H1 (cell line): Measurements from ENCODE around the gene KCTD2. TPM values are rescaled to one million over a fixed set of nuclear protein-coding genes. Genes with fewer than 3 reads are reported as not detected.

ENCODE experiments used
- CTCF ChIA-PET: fragments of 300-600 bp; sonication (Branson Sonifier 250); formaldehyde crosslinking; loops from one replicate; lab custom pipeline; 2021; ENCODE audit not compliant: partially characterized antibody; lab: Charles Lee
- POLR2A ChIA-PET: fragments of 300-600 bp; sonication (Branson Sonifier 250); formaldehyde crosslinking; loops from one replicate; lab custom pipeline; 2021; ENCODE audit warnings: inconsistent platforms; ENCODE audit not compliant: partially characterized antibody; lab: Charles Lee
- DNase-seq, 2 experiments: peaks; one replicate each; pipeline versions ENCODE4 v3.0.0 to v3.0.0-alpha.2; 2010 to 2022; ENCODE audit warnings: low spot score in 2 of 2, low read depth in 1 of 2, mixed read lengths in 1 of 2
- FAIRE-seq: peaks from 2 replicates; lab custom pipeline; 2011; peaks lifted over from hg19 to GRCh38; lab: Jason Lieb, UNC
- H2AFZ ChIP-seq: 2 replicates; pipeline ENCODE4 v1.8.1; 2012; ENCODE audit warnings: low read length, inconsistent platforms
- H2AK5ac ChIP-seq: 2 replicates; pipeline ENCODE4 v1.6.1; 2013; ENCODE audit warnings: low read depth, low read length
- H2BK120ac ChIP-seq: replicated peaks from 2 replicates; pipeline ENCODE3; 2013; ENCODE audit warnings: low read depth, low read length, inconsistent platforms
- H2BK12ac ChIP-seq: 2 replicates; pipeline ENCODE4 v1.6.1; 2013; ENCODE audit warnings: low read depth, low read length
- H2BK15ac ChIP-seq: 2 replicates; pipeline ENCODE4 v1.6.1; 2013; ENCODE audit warnings: low read length
- H2BK20ac ChIP-seq: 2 replicates; pipeline ENCODE4 v1.6.1; 2013; ENCODE audit warnings: low read length
- H2BK5ac ChIP-seq: 2 replicates; pipeline ENCODE4 v1.6.1; 2013; ENCODE audit warnings: low read depth, low read length
- H3K14ac ChIP-seq: 2 replicates; pipeline ENCODE4 v1.6.1; 2013; ENCODE audit warnings: inconsistent platforms; ENCODE audit not compliant: insufficient read length
- H3K18ac ChIP-seq: 2 replicates; pipeline ENCODE4 v1.6.1; 2013; ENCODE audit warnings: low read length; ENCODE audit errors: extremely low read depth
- H3K23ac ChIP-seq: 2 replicates; pipeline ENCODE4 v1.6.1; 2013; ENCODE audit warnings: inconsistent platforms; ENCODE audit not compliant: insufficient read length
- H3K23me2 ChIP-seq: 2 replicates; pipeline ENCODE4 v1.6.1; 2013; ENCODE audit warnings: low read depth, low read length
- H3K27ac ChIP-seq: 2 replicates; pipeline ENCODE4 v1.6.1; 2011; ENCODE audit warnings: low read depth, low read length, inconsistent platforms
- H3K27me3 ChIP-seq, 4 experiments: replicated peaks in 1 of 4; 1 replicate in 1 of 4; 2 replicates in 3 of 4; pipeline versions ENCODE4 v1.6.1 to v1.8.1; 2011 to 2013; ENCODE audit warnings: low read length in 3 of 4, mild to moderate bottlenecking in 3 of 4, inconsistent platforms in 2 of 4, mixed read lengths in 2 of 4, moderate library complexity in 1 of 4; ENCODE audit not compliant: control insufficient read depth in 3 of 4, insufficient read depth in 3 of 4; ENCODE audit errors: extremely low read depth in 1 of 4
- H3K36me3 ChIP-seq, 4 experiments: 2 replicates each; pipeline versions ENCODE4 v1.6.1 to v1.8.1; 2011 to 2013; ENCODE audit warnings: mild to moderate bottlenecking in 4 of 4, low read length in 3 of 4, moderate library complexity in 2 of 4, control low read depth in 1 of 4, inconsistent platforms in 1 of 4; ENCODE audit not compliant: insufficient read depth in 4 of 4, control insufficient read depth in 2 of 4
- H3K4ac ChIP-seq: replicated peaks from 2 replicates; pipeline ENCODE3; 2013; ENCODE audit warnings: low read length, low read depth, mixed read lengths, inconsistent platforms; ENCODE audit not compliant: insufficient read length
- H3K4me1 ChIP-seq, 4 experiments: replicated peaks in 1 of 4; 1 replicate in 1 of 4; 2 replicates in 3 of 4; pipeline versions ENCODE4 v1.6.1 to v1.8.1; 2011 to 2013; ENCODE audit warnings: low read length in 3 of 4, inconsistent platforms in 2 of 4, mixed read lengths in 1 of 4; ENCODE audit not compliant: insufficient read depth in 4 of 4, control insufficient read depth in 3 of 4
- H3K4me2 ChIP-seq, 2 experiments: 2 replicates each; pipeline versions ENCODE4 v1.6.1 to v1.8.1; 2011 to 2013; ENCODE audit warnings: low read depth in 2 of 2, low read length in 2 of 2, control low read depth in 1 of 2, inconsistent platforms in 1 of 2, mild to moderate bottlenecking in 1 of 2; ENCODE audit not compliant: insufficient read depth in 1 of 2
- H3K4me3 ChIP-seq, 4 experiments: fragments of 200-600, 300-600 bp in 1 of 4; sonication (generic), shearing (Covaris generic), sonication (Bioruptor Twin) in 1 of 4; 2 replicates each; pipeline versions ENCODE4 v1.5.1 to v1.8.1; 2011 to 2016; ENCODE audit warnings: low read length in 4 of 4, low read depth in 3 of 4, control low read depth in 2 of 4, inconsistent platforms in 2 of 4, mild to moderate bottlenecking in 2 of 4, mixed read lengths in 1 of 4, moderate library complexity in 1 of 4; ENCODE audit not compliant: insufficient read depth in 2 of 4; ENCODE audit errors: extremely low read depth in 1 of 4
- H3K56ac ChIP-seq: replicated peaks from 2 replicates; pipeline ENCODE3; 2013; ENCODE audit warnings: low read depth, mild to moderate bottlenecking, mixed read lengths, low read length, inconsistent platforms; ENCODE audit not compliant: insufficient read length
- H3K79me1 ChIP-seq: 2 replicates; pipeline ENCODE4 v1.6.1; 2013; ENCODE audit warnings: low read depth, low read length, control low read depth
- H3K79me2 ChIP-seq, 2 experiments: 2 replicates each; pipeline versions ENCODE4 v1.6.1 to v1.8.1; 2012 to 2013; ENCODE audit warnings: low read length in 2 of 2, mild to moderate bottlenecking in 2 of 2, inconsistent platforms in 1 of 2; ENCODE audit not compliant: insufficient read depth in 2 of 2, control insufficient read depth in 1 of 2
- H3K9ac ChIP-seq, 4 experiments: replicated peaks in 1 of 4; 1 replicate in 1 of 4; 2 replicates in 3 of 4; pipeline versions ENCODE4 v1.6.1 to v1.8.1; 2011 to 2013; ENCODE audit warnings: low read depth in 3 of 4, low read length in 3 of 4, control low read depth in 2 of 4, mild to moderate bottlenecking in 2 of 4, moderate library complexity in 2 of 4, inconsistent platforms in 1 of 4; ENCODE audit errors: extremely low read depth in 1 of 4
- H3K9me3 ChIP-seq, 2 experiments: 2 replicates each; pipeline versions ENCODE4 v1.6.1 to v1.8.1; 2012 to 2013; ENCODE audit warnings: mild to moderate bottlenecking in 2 of 2, moderate library complexity in 2 of 2, control low read depth in 1 of 2, inconsistent platforms in 1 of 2, low read depth in 1 of 2, low read length in 1 of 2, mixed read lengths in 1 of 2; ENCODE audit not compliant: insufficient read depth in 2 of 2
- H4K20me1 ChIP-seq, 2 experiments: replicated peaks in 1 of 2; 2 replicates each; pipeline versions ENCODE3 to v1.8.1; 2011 to 2013; ENCODE audit warnings: inconsistent platforms in 2 of 2, low read length in 2 of 2, mild to moderate bottlenecking in 1 of 2; ENCODE audit not compliant: insufficient read depth in 2 of 2, control insufficient read depth in 1 of 2
- H4K5ac ChIP-seq: 2 replicates; pipeline ENCODE4 v1.6.1; 2013; ENCODE audit warnings: low read length, low read depth, mixed read lengths, inconsistent platforms; ENCODE audit not compliant: insufficient read length
- H4K8ac ChIP-seq: 2 replicates; pipeline ENCODE4 v1.8.0; 2013; ENCODE audit warnings: mild to moderate bottlenecking, moderate library complexity, low read length, inconsistent platforms; ENCODE audit not compliant: insufficient read depth; ENCODE audit errors: extremely low read depth
- H4K91ac ChIP-seq: replicated peaks from 2 replicates; pipeline ENCODE3; 2013; ENCODE audit warnings: low read length, mixed read lengths, inconsistent platforms; ENCODE audit not compliant: insufficient read length
- ATF3 ChIP-seq: IDR thresholded peaks from 2 replicates; pipeline ENCODE4 v1.6.1; 2011; ENCODE audit warnings: low read depth, mild to moderate bottlenecking, low read length; ENCODE audit not compliant: insufficient read depth
- CEBPB ChIP-seq: IDR thresholded peaks from 2 replicates; pipeline ENCODE4 v1.6.1; 2012; ENCODE audit warnings: low read depth, low read length
- CHD2 ChIP-seq: IDR thresholded peaks from 2 replicates; pipeline ENCODE4 v1.6.1; 2012; ENCODE audit warnings: low read length, improper control_type of control experiment
- MAFK ChIP-seq: IDR thresholded peaks from 2 replicates; pipeline ENCODE4 v1.6.1; 2012; ENCODE audit warnings: low read depth, mild to moderate bottlenecking, improper control_type of control experiment, low read length
- PHF8 ChIP-seq: fragments of 200-600 bp; sonication (generic); conservative IDR thresholded peaks from 2 replicates; pipeline ENCODE4 v1.7.1; 2012; ENCODE audit warnings: low read depth, mild to moderate bottlenecking, inconsistent platforms, low read length, moderate library complexity
- RNF2 ChIP-seq: fragments of 200-900, 300-1000 bp; sonication (generic); IDR thresholded peaks from 2 replicates; pipeline ENCODE4 v1.7.1; 2016; ENCODE audit warnings: borderline replicate concordance, low read depth, mild to moderate bottlenecking, antibody characterized with exemption, low read length; ENCODE audit not compliant: poor library complexity, severe bottlenecking; ENCODE audit errors: missing control alignments
- SIRT6 ChIP-seq: IDR thresholded peaks from one replicate; pipeline ENCODE4 v1.7.1; 2012; ENCODE audit warnings: low read length, inconsistent platforms
- SRF ChIP-seq: IDR thresholded peaks from 2 replicates; pipeline ENCODE4 v1.6.1; 2011; ENCODE audit warnings: mild to moderate bottlenecking, low read depth, low read length, moderate library complexity
- TAF7 ChIP-seq: optimal IDR thresholded peaks from 2 replicates; pipeline ENCODE3; 2011; ENCODE audit warnings: low read depth, mild to moderate bottlenecking, inconsistent platforms, low read length, moderate library complexity, borderline replicate concordance
- WGBS, 2 experiments: shearing (Covaris generic) in 1 of 2; methylation state at CpG; one replicate each; pipeline versions ENCODE4 v1.1.6 to v1.1.7; 2013 to 2015; ENCODE audit warnings: low lambda C conversion rate in 2 of 2, mixed read lengths in 2 of 2, inconsistent platforms in 1 of 2, low coverage in 1 of 2, missing lambda C conversion rate in 1 of 2; ENCODE audit not compliant: insufficient replicate concordance in 2 of 2, insufficient coverage in 1 of 2, insufficient read length in 1 of 2; ENCODE audit errors: extremely low coverage in 1 of 2, missing lambda C conversion rate in 1 of 2; 5-methylcytosine and 5-hydroxymethylcytosine counted together
- polyA plus RNA-seq, 7 experiments: library from polyadenylated mRNA; depleted of rRNA in 3 of 7; stranded (reverse) in 5 of 7; unstranded in 2 of 7; fragments of >200 nt in 5 of 7; fragments of 200-250 nt in 2 of 7; gene quantifications; 1 replicate in 5 of 7; 2 replicates in 1 of 7; 4 replicates in 1 of 7; pipeline versions ENCODE4 v1.2.1 to v1.2.3, GENCODE V29; 2011 to 2013; ENCODE audit warnings: missing spikeins in 2 of 7, mixed read lengths in 2 of 7
- total RNA-seq: library from RNA; stranded (reverse); fragmentation: NEBNext Ultra II Directional; extraction: Animal tissue kit (Norgen Biotek cat#: 25700); gene quantifications from 2 replicates; pipeline ENCODE4 v1.2.1, GENCODE V29; 2021
- TF ChIP-seq, protein P1 (sequence below): IDR thresholded peaks from 2 replicates; pipeline ENCODE4 v1.6.1; 2012; ENCODE audit warnings: inconsistent platforms

The KCTD2 gene
- total and polyA plus RNA-seq, 2 of the 8 experiments (the other 6 are each of a cell fraction or from before 2014, with no cell fraction given), result 33.7 to 36.8 TPM

- Histone ChIP-seq H2BK120ac (no peak overlapping the region), H3K9ac (no peak overlapping the region), H3K14ac (no peak overlapping the region), H3K56ac (no peak overlapping the region), H3K36me3 (no peaks in the 10 kb centered on the region), H3K79me1 (no peaks in the 10 kb centered on the region), H3K27me3 (no peaks in the 10 kb centered on the region), H3K4me1 (peaks cover 0 to 13% (median 5%) of the 10 kb centered on the region in 4 experiments; a peak in 4 of 7 replicates), H3K18ac (no peak overlapping the region), H4K91ac (no peak overlapping the region), H2AK5ac (no peak overlapping the region), H2BK5ac (no peak overlapping the region), H4K20me1 (no peaks in the 10 kb centered on the region), H2BK12ac (no peak overlapping the region), H4K8ac (no peak overlapping the region), H3K4ac (no peak overlapping the region), H4K5ac (no peak overlapping the region), H3K79me2 (no peaks in the 10 kb centered on the region), H3K4me3 (no peak overlapping the region), H2AFZ (no peak overlapping the region), H3K27ac (no peak overlapping the region), H2BK20ac (no peak overlapping the region), H3K23me2 (no peaks in the 10 kb centered on the region), H3K4me2 (no peak overlapping the region), H3K9me3 (no peaks in the 10 kb centered on the region), H3K23ac (no peak overlapping the region), H2BK15ac (no peak overlapping the region)
- CTCF ChIA-PET, result interaction anchor here (0.6 to 7.6 kb wide), 12 partner anchors 9 to 337 kb away, joined by 3 to 45 read pairs (median 4); no protein-coding TSS in a partner anchor
- FAIRE-seq (no peak), DNase-seq (no peak)
- POLR2A ChIA-PET, result interaction anchor here (1.2 to 1.3 kb wide), 3 partner anchors 30 to 79 kb away, joined by 3 read pairs; partner anchors contain the start of genes JPT1 and NT5C
- TF ChIP-seq SIRT6 (no peak), ATF3 (no peak), PHF8 (no peak), SRF (no peak), CEBPB (no peak), RNF2 (no peak), CHD2 (no peak), MAFK (no peak), TAF7 (no peak)
- TF ChIP-seq, protein P1, sequence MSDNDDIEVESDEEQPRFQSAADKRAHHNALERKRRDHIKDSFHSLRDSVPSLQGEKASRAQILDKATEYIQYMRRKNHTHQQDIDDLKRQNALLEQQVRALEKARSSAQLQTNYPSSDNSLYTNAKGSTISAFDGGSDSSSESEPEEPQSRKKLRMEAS, result no peak
- 76% methylated on average over 4 of the region's 4 CpGs; no CpG with 5 or more reads in 1 of the 2 experiments for WGBS, 2 experiments
Observed at GRCh38 chr17:75075597-75076336, 28.7 kb downstream of the KCTD2 start.
